Suprapubic skin (tissue), 4 donors: ENCODE results near the gene ABCD4. TPM values are rescaled to one million over a fixed set of nuclear protein-coding genes. Genes with fewer than 3 reads are reported as not detected.

Source experiments
- DNase-seq, 2 donors: peaks; one replicate each; pipeline ENCODE4 v3.0.0-alpha.2; 2019; ENCODE audit warnings: low spot score in 2 of 2
- H3K27ac ChIP-seq: fragments of 200-600 bp; sonication (generic); one replicate; pipeline ENCODE4 v1.5.1; 2019
- H3K27me3 ChIP-seq: fragments of 200-600 bp; sonication (generic); one replicate; pipeline ENCODE4 v1.5.1; 2019
- H3K36me3 ChIP-seq: fragments of 200-600 bp; sonication (generic); one replicate; pipeline ENCODE4 v1.5.1; 2019
- H3K4me1 ChIP-seq: fragments of 200-600 bp; sonication (generic); one replicate; pipeline ENCODE4 v1.5.1; 2019
- H3K4me3 ChIP-seq: fragments of 200-600 bp; sonication (generic); one replicate; pipeline ENCODE4 v1.5.1; 2019; ENCODE audit warnings: mild to moderate bottlenecking
- H3K9me3 ChIP-seq: fragments of 200-600 bp; sonication (generic); one replicate; pipeline ENCODE4 v1.5.1; 2019
- EP300 ChIP-seq: sonication (generic); formaldehyde crosslinking; IDR thresholded peaks from one replicate; pipeline ENCODE4 v1.6.1; 2017; ENCODE audit warnings: antibody characterized with exemption
- POLR2A ChIP-seq, 2 donors: fragments of 450-650 bp; IDR thresholded peaks; one replicate each; pipeline ENCODE4 v1.6.1; 2017; ENCODE audit warnings: antibody characterized with exemption in 2 of 2, mild to moderate bottlenecking in 2 of 2, moderate library complexity in 2 of 2
- POLR2AphosphoS5 ChIP-seq, 3 donors: sonication (generic); formaldehyde crosslinking; IDR thresholded peaks; one replicate each; pipeline ENCODE4 v1.6.1; 2017; ENCODE audit warnings: antibody characterized with exemption in 3 of 3
- WGBS: methylation state at CpG from one replicate; pipeline ENCODE4 v1.1.5; 2018; 5-methylcytosine and 5-hydroxymethylcytosine counted together
- total RNA-seq, 4 donors: library from RNA; depleted of rRNA; stranded (reverse); fragments of >200 nt; gene quantifications; one replicate each; pipeline ENCODE4 v1.1.0, GENCODE V29; 2016
- TF ChIP-seq, protein P1 (sequence below), 2 donors: fragments of 200-600 bp in 1 of 2; fragments of 450-650 bp in 1 of 2; sonication (generic) in 1 of 2; IDR thresholded peaks; one replicate each; pipeline ENCODE4 v1.5.1; 2016 to 2019; ENCODE audit warnings: antibody characterized with exemption in 2 of 2, mild to moderate bottlenecking in 1 of 2, moderate library complexity in 1 of 2

Gene ABCD4
- total RNA-seq, 4 donors from 2014 or later = 22.2 to 87.5 (median 43.5) TPM

GRCh38 chr14:74245292-74245691 lies 57.4 kb downstream of the ABCD4 start:
- WGBS = 60% methylated on average over 2 of the region's 7 CpGs
- H3K27ac ChIP-seq = no peak overlapping the region
- peaks cover 19% of the 10 kb centered on the region for H3K4me1 ChIP-seq
- no peak for TF ChIP-seq POLR2AphosphoS5 (IDR thresholded peaks at IDR 0.05)
- no peak for TF ChIP-seq EP300
- TF ChIP-seq POLR2A (IDR thresholded peaks at IDR 0.05) = no peak
- TF ChIP-seq, protein P1, sequence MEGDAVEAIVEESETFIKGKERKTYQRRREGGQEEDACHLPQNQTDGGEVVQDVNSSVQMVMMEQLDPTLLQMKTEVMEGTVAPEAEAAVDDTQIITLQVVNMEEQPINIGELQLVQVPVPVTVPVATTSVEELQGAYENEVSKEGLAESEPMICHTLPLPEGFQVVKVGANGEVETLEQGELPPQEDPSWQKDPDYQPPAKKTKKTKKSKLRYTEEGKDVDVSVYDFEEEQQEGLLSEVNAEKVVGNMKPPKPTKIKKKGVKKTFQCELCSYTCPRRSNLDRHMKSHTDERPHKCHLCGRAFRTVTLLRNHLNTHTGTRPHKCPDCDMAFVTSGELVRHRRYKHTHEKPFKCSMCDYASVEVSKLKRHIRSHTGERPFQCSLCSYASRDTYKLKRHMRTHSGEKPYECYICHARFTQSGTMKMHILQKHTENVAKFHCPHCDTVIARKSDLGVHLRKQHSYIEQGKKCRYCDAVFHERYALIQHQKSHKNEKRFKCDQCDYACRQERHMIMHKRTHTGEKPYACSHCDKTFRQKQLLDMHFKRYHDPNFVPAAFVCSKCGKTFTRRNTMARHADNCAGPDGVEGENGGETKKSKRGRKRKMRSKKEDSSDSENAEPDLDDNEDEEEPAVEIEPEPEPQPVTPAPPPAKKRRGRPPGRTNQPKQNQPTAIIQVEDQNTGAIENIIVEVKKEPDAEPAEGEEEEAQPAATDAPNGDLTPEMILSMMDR (IDR thresholded peaks at IDR 0.05) = no peak
- H3K9me3 ChIP-seq = no peaks in the 10 kb centered on the region
- DNase-seq = no peak
- H3K4me3 ChIP-seq = no peak overlapping the region
- peaks cover 75% of the 10 kb centered on the region for H3K27me3 ChIP-seq
- no peaks in the 10 kb centered on the region for H3K36me3 ChIP-seq

- H3K4me1 ChIP-seq = peaks cover 26% of the 10 kb centered on the region
- no peak overlapping the region for H3K4me3 ChIP-seq
- TF ChIP-seq EP300 (no peak), POLR2AphosphoS5 (IDR thresholded peaks at IDR 0.05) (no peak), POLR2A (IDR thresholded peaks at IDR 0.05) (no peak)
- TF ChIP-seq, protein P1 (IDR thresholded peaks at IDR 0.05) = no peak
- no peaks in the 10 kb centered on the region for H3K9me3 ChIP-seq
- no peaks in the 10 kb centered on the region for H3K36me3 ChIP-seq
- H3K27ac ChIP-seq = no peak overlapping the region
- WGBS = 29% methylated on average over 3 of the region's 3 CpGs
- H3K27me3 ChIP-seq = peaks cover 86% of the 10 kb centered on the region
- no peak for DNase-seq
Measured at GRCh38 chr14:74244115-74244514, 58.6 kb downstream of the ABCD4 start.

DNA sequence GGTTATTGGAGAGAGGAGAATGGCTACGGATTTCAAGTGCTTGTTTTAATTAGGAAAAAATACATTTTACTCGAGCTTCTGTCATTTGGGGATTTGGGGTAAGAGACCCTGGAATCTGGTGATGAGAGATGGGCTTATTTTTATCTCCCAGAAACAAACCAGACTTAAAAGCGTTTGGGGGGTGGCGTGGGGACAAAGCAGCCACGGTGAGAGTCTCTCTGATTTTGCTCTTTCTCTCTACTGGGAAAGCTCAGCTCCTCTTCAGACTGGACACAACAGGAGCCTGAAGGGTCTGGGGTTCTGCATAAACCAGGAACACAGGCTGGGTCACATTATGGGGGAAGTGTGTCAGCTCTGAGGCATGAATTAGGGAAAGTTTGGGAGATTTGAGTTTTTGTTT lies 59.7 kb downstream of the ABCD4 start:
- Histone ChIP-seq H3K36me3 (no peaks in the 10 kb centered on the region), H3K27me3 (peaks cover 97% of the 10 kb centered on the region), H3K4me3 (no peak overlapping the region), H3K9me3 (no peaks in the 10 kb centered on the region), H3K27ac (no peak overlapping the region), H3K4me1 (peaks cover 26% of the 10 kb centered on the region)
- TF ChIP-seq EP300 (no peak), POLR2A (IDR thresholded peaks at IDR 0.05) (no peak), POLR2AphosphoS5 (IDR thresholded peaks at IDR 0.05) (no peak)
- TF ChIP-seq, protein P1 (IDR thresholded peaks at IDR 0.05) = no peak
- 25% methylated on average over 5 of the region's 5 CpGs for WGBS
- no peak for DNase-seq

- TF ChIP-seq EP300 = no peak
- TF ChIP-seq POLR2A (IDR thresholded peaks at IDR 0.05) = no peak
- TF ChIP-seq, protein P1 (IDR thresholded peaks at IDR 0.05) = no peak
- no peak for TF ChIP-seq POLR2AphosphoS5 (IDR thresholded peaks at IDR 0.05)
- Histone ChIP-seq H3K36me3 (no peaks in the 10 kb centered on the region), H3K4me1 (peaks cover 26% of the 10 kb centered on the region), H3K9me3 (no peaks in the 10 kb centered on the region), H3K27ac (no peak overlapping the region), H3K27me3 (peaks cover 100% of the 10 kb centered on the region), H3K4me3 (no peak overlapping the region)
- DNase-seq = no peak
- WGBS = 29% methylated on average over 4 of the region's 4 CpGs
Measured at GRCh38 chr14:74242780-74243042, 60.0 kb downstream of the ABCD4 start.

DNA sequence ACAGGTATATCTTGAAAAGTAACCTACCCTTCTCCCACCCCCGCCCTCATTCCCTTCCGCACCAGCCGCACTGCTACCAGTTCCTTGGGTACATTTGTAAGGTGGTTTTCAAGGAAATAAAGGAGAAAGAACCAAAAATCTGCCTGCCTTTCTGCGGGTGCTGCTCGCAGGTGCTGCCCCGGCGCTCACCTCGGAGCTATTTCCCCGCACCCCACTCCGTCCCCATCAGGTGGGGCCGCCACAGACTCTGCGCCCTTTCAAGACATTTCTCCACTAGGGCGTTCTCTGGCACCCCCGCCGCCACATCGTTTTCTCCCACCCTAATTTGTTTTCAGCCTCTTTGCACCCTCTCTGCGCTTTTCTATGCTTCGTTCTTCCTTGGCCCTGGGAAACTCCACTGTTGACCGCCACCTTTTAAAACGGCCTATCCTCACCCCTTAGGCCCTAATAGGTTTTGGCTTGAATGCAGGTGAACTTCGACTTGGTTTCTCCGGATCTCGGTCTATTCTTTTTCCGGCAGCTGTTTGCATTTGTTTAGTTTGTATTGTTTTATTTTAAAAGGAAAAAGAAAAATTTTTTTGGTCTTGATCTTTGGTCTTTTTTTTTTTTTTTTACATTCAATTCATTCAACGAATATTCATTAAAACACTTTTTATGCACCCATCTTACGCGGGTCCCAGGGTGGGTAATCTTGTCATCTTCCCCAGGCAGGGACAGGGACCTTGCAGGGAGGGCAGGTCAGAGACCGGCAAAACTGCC lies 60.5 kb downstream of the ABCD4 start:
- Histone ChIP-seq H3K4me1 (peaks cover 26% of the 10 kb centered on the region), H3K4me3 (no peak overlapping the region), H3K36me3 (no peaks in the 10 kb centered on the region), H3K27ac (no peak overlapping the region), H3K27me3 (peaks cover 100% of the 10 kb centered on the region), H3K9me3 (no peaks in the 10 kb centered on the region)
- TF ChIP-seq EP300 (no peak), POLR2A (IDR thresholded peaks at IDR 0.05) (no peak), POLR2AphosphoS5 (IDR thresholded peaks at IDR 0.05) (no peak)
- TF ChIP-seq, protein P1 (IDR thresholded peaks at IDR 0.05) = no peak
- DNase-seq = no peak
- 15% methylated on average over 28 of the region's 28 CpGs for WGBS
